Gastroesophageal sphincter (tissue), 4 donors: ENCODE data around the gene KLRG1. TPM values are rescaled to one million over a fixed set of nuclear protein-coding genes. Genes with fewer than 3 reads are reported as not detected.

Source experiments
- ATAC-seq: fragments of 150-250 bp; one replicate; pipeline ENCODE4 v1.9.1; 2016; ENCODE audit warnings: mild to moderate bottlenecking, moderate library complexity
- H3K27ac ChIP-seq, 4 donors: fragments of 200-600 bp; sonication (generic) in 3 of 4; 1 replicate in 3 of 4; 2 replicates in 1 of 4; pipeline ENCODE4 v1.5.1; 2016 to 2019
- H3K27me3 ChIP-seq: fragments of 200-600 bp; sonication (generic); one replicate; pipeline ENCODE4 v1.5.1; 2019
- H3K36me3 ChIP-seq, 2 donors: fragments of 200-600 bp; sonication (generic); one replicate each; pipeline ENCODE4 v1.5.1; 2019; ENCODE audit warnings: control low read depth in 1 of 2
- H3K4me1 ChIP-seq, 3 donors: fragments of 200-600 bp; sonication (generic); 1 replicate in 2 of 3; 2 replicates in 1 of 3; pipeline ENCODE4 v1.5.1; 2016 to 2019; ENCODE audit warnings: control low read depth in 2 of 3
- H3K4me3 ChIP-seq, 2 donors: fragments of 200-600 bp; sonication (generic); one replicate each; pipeline ENCODE4 v1.5.1; 2019; ENCODE audit warnings: mild to moderate bottlenecking in 1 of 2, moderate library complexity in 1 of 2
- H3K9me3 ChIP-seq, 3 donors: fragments of 200-600 bp; sonication (generic); one replicate each; pipeline ENCODE4 v1.5.1; 2017 to 2019; ENCODE audit warnings: control low read depth in 2 of 3
- CTCF ChIP-seq, 4 experiments: fragments of 200-600 bp in 2 of 4; fragments of 450-650 bp in 2 of 4; sonication (generic) in 1 of 4; IDR thresholded peaks; one replicate each; pipeline ENCODE4 v1.5.1; 2017 to 2019; ENCODE audit warnings: antibody characterized with exemption in 4 of 4, mild to moderate bottlenecking in 2 of 4, moderate library complexity in 2 of 4
- POLR2A ChIP-seq, 2 donors: fragments of 450-650 bp; IDR thresholded peaks; one replicate each; pipeline ENCODE4 v1.6.1; 2017; ENCODE audit warnings: antibody characterized with exemption in 2 of 2, mild to moderate bottlenecking in 2 of 2, moderate library complexity in 1 of 2
- POLR2AphosphoS5 ChIP-seq: sonication (generic); formaldehyde crosslinking; IDR thresholded peaks from one replicate; pipeline ENCODE4 v1.6.1; 2017; ENCODE audit warnings: antibody characterized with exemption
- WGBS, 2 donors: methylation state at CpG; one replicate each; pipeline ENCODE4 v1.1.5; 2018; ENCODE audit warnings: low coverage in 1 of 2; 5-methylcytosine and 5-hydroxymethylcytosine counted together
- total RNA-seq, 4 donors: library from RNA; depleted of rRNA; stranded (reverse); fragments of >200 nt; gene quantifications; one replicate each; pipeline ENCODE4 v1.1.0, GENCODE V29; 2016

KLRG1 gene
- total RNA-seq, 4 donors from 2014 or later = 0.45 to 5.7 (median 1.6) TPM; not detected in 1

- Histone ChIP-seq H3K27ac (no peak overlapping the region), H3K9me3 (no peaks in the 10 kb centered on the region), H3K27me3 (peaks cover 4% of the 10 kb centered on the region), H3K4me1 (no peaks in the 10 kb centered on the region), H3K4me3 (no peak overlapping the region), H3K36me3 (no peaks in the 10 kb centered on the region)
- TF ChIP-seq POLR2A (IDR thresholded peaks at IDR 0.05) = no peak
- no peak for TF ChIP-seq CTCF (IDR thresholded peaks at IDR 0.05)
- no peak for TF ChIP-seq POLR2AphosphoS5
- 0 to 47% methylated on average over 1 of the region's 1 CpG for WGBS, 2 donors
- ATAC-seq = no peak
Measured at GRCh38 chr12:9052610-9053009, 63.3 kb downstream of the KLRG1 start.

Other genes with a start within 250 kb of the KLRG1 start
- 10 to 100 TPM in 1 of 4 donors, 1 to 10 TPM in 2, under 1 TPM in 1; 0.40 to 17.1 (median 2.4) TPM for gene A2ML1, start 166.9 kb upstream of the KLRG1 start, total RNA-seq
- gene PHC1, start 75.0 kb upstream of the KLRG1 start, total RNA-seq = 10 to 100 TPM; 22.7 to 52.0 (median 42.1) TPM
- gene M6PR, start 39.9 kb upstream of the KLRG1 start, total RNA-seq = 100 to 1,000 TPM in 1 of 4 donors, 10 to 100 TPM in 3; 79.5 to 105 (median 90.2) TPM
- gene A2M, start 126.4 kb downstream of the KLRG1 start, total RNA-seq = 100 to 1,000 TPM; 268 to 632 (median 588) TPM
- gene PZP, start 218.8 kb downstream of the KLRG1 start, total RNA-seq = under 1 TPM in 2 of 4 donors, not detected in 2; 0.16 to 0.62 TPM